ENCODE data around the gene MCTP2. TPM values are rescaled to one million over a fixed set of nuclear protein-coding genes. Genes with fewer than 3 reads are reported as not detected.

The MCTP2 gene
- total and polyA plus RNA-seq, 2 donors (not counting 1 experiment from before 2014, with no cell fraction given): 38.3 to 64.8 TPM

DNA sequence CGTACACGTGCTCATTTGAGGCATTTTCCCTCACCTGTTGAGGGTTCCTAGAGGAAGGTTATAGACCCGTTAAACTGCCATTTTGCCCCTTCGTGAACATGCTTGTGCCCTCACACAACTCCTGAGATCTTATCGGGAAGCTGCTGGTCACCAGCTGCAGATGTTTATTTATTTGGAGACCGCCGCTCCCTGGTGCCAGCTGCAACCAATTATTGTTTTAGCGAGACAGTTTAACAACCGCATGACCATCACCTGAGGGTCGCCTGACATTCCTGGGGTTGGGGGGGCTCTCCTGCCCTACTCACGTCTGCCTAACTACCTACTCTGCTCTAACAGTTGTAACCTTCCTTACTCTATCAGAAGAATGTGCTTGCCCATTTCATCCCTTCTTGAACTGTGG is 292.5 kb downstream of the MCTP2 start:
- Histone ChIP-seq H3K4me1 (ENCODE audit: control insufficient read depth in 2 of 2, insufficient read depth in 2 of 2, low read length in 2 of 2) (no peaks in the 10 kb centered on the region), H3K4me2 (replicated peaks; ENCODE audit: low read depth, low read length, poor library complexity, severe bottlenecking) (no peak overlapping the region), H2AFZ (ENCODE audit: insufficient read depth, low read depth, low read length, poor library complexity, severe bottlenecking) (no peak overlapping the region), H3K4me3 (ENCODE audit: control extremely low read depth in 1 of 5, extremely low read depth in 1 of 5, insufficient read depth in 1 of 5, low read depth in 2 of 5, low read length in 4 of 5) (no peak overlapping the region), H3K9ac (ENCODE audit: low read length) (no peak overlapping the region), H3K27me3 (replicated peaks in 1 of 4; ENCODE audit: control extremely low read depth in 1 of 4, control insufficient read depth in 3 of 4, insufficient read depth in 4 of 4, low read length in 3 of 4) (peaks cover 0 to 3% (median 0%) of the 10 kb centered on the region in 4 experiments), H3K36me3 (replicated peaks in 1 of 2; ENCODE audit: control extremely low read depth in 1 of 2, control insufficient read depth in 1 of 2, extremely low read depth in 1 of 2, insufficient read depth in 2 of 2, low read length in 1 of 2) (no peaks in the 10 kb centered on the region), H3K79me2 (ENCODE audit: control insufficient read depth, insufficient read depth, low read length) (no peaks in the 10 kb centered on the region), H4K20me1 (ENCODE audit: control insufficient read depth, insufficient read depth, low read length, poor library complexity, severe bottlenecking) (no peaks in the 10 kb centered on the region), H3K9me3 (ENCODE audit: control extremely low read depth in 1 of 3, control insufficient read depth in 2 of 3, insufficient read depth in 1 of 3, low read length in 2 of 3) (no peaks in the 10 kb centered on the region), H3K27ac (ENCODE audit: low read length in 2 of 2) (no peak overlapping the region)
- Mint-ChIP-seq H3K27ac (no peak overlapping the region), H3K9me3 (ENCODE audit: insufficient read depth) (no peaks in the 10 kb centered on the region), H3K4me3 (no peak overlapping the region), H3K27me3 (peaks cover 13% of the 10 kb centered on the region), H3K4me1 (no peaks in the 10 kb centered on the region)
- 98% methylated on average over 10 of the region's 11 CpGs for WGBS (ENCODE audit: insufficient coverage)
- intact Hi-C loops (cut with micrococcal nuclease): no loop called here
- CTCF ChIA-PET: no interaction called here
- POLR2A ChIA-PET: no interaction called here
- ATAC-seq (ENCODE audit: low read depth) (no peak), DNase-seq (no peak)
- TF ChIP-seq EZH2 (IDR thresholded peaks at IDR 0.05; ENCODE audit: borderline replicate concordance, insufficient read depth, low read depth, low read length, poor library complexity, severe bottlenecking): no peak
- TF ChIP-seq, protein P1, sequence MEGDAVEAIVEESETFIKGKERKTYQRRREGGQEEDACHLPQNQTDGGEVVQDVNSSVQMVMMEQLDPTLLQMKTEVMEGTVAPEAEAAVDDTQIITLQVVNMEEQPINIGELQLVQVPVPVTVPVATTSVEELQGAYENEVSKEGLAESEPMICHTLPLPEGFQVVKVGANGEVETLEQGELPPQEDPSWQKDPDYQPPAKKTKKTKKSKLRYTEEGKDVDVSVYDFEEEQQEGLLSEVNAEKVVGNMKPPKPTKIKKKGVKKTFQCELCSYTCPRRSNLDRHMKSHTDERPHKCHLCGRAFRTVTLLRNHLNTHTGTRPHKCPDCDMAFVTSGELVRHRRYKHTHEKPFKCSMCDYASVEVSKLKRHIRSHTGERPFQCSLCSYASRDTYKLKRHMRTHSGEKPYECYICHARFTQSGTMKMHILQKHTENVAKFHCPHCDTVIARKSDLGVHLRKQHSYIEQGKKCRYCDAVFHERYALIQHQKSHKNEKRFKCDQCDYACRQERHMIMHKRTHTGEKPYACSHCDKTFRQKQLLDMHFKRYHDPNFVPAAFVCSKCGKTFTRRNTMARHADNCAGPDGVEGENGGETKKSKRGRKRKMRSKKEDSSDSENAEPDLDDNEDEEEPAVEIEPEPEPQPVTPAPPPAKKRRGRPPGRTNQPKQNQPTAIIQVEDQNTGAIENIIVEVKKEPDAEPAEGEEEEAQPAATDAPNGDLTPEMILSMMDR (IDR thresholded peaks at IDR 0.05): no peak

DNA sequence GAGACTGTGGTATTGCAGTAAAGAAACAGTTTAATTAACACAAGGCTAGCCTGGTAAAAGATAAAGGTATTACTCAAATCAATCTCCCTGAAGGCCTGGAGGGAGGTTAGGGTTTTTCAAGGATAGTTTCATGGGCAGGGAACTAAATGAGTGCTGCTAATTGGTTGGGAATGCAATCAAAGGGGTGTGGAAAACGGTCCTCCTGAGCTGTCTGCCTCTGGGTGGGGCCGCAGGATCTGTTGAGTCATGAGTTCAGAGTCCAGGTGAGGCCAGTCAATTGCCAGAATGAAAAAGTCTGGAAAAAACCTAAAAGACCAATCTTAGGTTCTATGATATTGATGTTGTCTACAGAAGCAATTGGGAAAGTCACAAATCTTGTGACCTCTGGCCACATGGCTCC is 293.2 kb downstream of the MCTP2 start:
- intact Hi-C loops (cut with micrococcal nuclease): no loop called here
- no peak overlapping the region for H3K27ac Mint-ChIP-seq
- Histone ChIP-seq H3K4me2 (replicated peaks; ENCODE audit: low read depth, low read length, poor library complexity, severe bottlenecking) (no peak overlapping the region), H3K9ac (ENCODE audit: low read length) (no peak overlapping the region), H2AFZ (ENCODE audit: insufficient read depth, low read depth, low read length, poor library complexity, severe bottlenecking) (no peak overlapping the region), H3K4me1 (ENCODE audit: control insufficient read depth in 2 of 2, insufficient read depth in 2 of 2, low read length in 2 of 2) (no peaks in the 10 kb centered on the region), H3K27ac (ENCODE audit: low read length in 2 of 2) (no peak overlapping the region), H3K27me3 (replicated peaks in 1 of 4; ENCODE audit: control extremely low read depth in 1 of 4, control insufficient read depth in 3 of 4, insufficient read depth in 4 of 4, low read length in 3 of 4) (peaks cover 0 to 3% (median 0%) of the 10 kb centered on the region in 4 experiments), H4K20me1 (ENCODE audit: control insufficient read depth, insufficient read depth, low read length, poor library complexity, severe bottlenecking) (no peaks in the 10 kb centered on the region), H3K9me3 (ENCODE audit: control extremely low read depth in 1 of 3, control insufficient read depth in 2 of 3, insufficient read depth in 1 of 3, low read length in 2 of 3) (no peaks in the 10 kb centered on the region), H3K4me3 (ENCODE audit: control extremely low read depth in 1 of 5, extremely low read depth in 1 of 5, insufficient read depth in 1 of 5, low read depth in 2 of 5, low read length in 4 of 5) (no peak overlapping the region), H3K79me2 (ENCODE audit: control insufficient read depth, insufficient read depth, low read length) (no peaks in the 10 kb centered on the region), H3K36me3 (replicated peaks in 1 of 2; ENCODE audit: control extremely low read depth in 1 of 2, control insufficient read depth in 1 of 2, extremely low read depth in 1 of 2, insufficient read depth in 2 of 2, low read length in 1 of 2) (no peaks in the 10 kb centered on the region)
- DNase-seq (no peak), ATAC-seq (ENCODE audit: low read depth) (no peak)
- TF ChIP-seq, protein P1 (IDR thresholded peaks at IDR 0.05): no peak
- no peak for TF ChIP-seq EZH2 (IDR thresholded peaks at IDR 0.05; ENCODE audit: borderline replicate concordance, insufficient read depth, low read depth, low read length, poor library complexity, severe bottlenecking)
- no peaks in the 10 kb centered on the region for H3K4me1 Mint-ChIP-seq
- WGBS (ENCODE audit: insufficient coverage): 67% methylated on average over 2 of the region's 2 CpGs
- H3K4me3 Mint-ChIP-seq: no peak overlapping the region
- CTCF ChIA-PET: no interaction called here
- H3K9me3 Mint-ChIP-seq (ENCODE audit: insufficient read depth): no peaks in the 10 kb centered on the region
- H3K27me3 Mint-ChIP-seq: peaks cover 13% of the 10 kb centered on the region
- POLR2A ChIA-PET: no interaction called here
